ENCODE data around the gene FGGY.

GRCh38 chr1:59522925-59523505 lies 226.1 kb downstream of the FGGY start:
- TF ChIP-seq EZH2 (IDR thresholded peaks at IDR 0.05), result no peak
- TF ChIP-seq POLR2AphosphoS5 (IDR thresholded peaks at IDR 0.05; ENCODE audit: borderline replicate concordance, low read depth, low read length), result no peak
- TF ChIP-seq FOXP2 (optimal IDR thresholded peaks at IDR 0.05; ENCODE audit: control extremely low read depth, extremely low read length, insufficient read depth), result no peak
